ENCODE data around the gene ADAT3. TPM values are rescaled to one million over a fixed set of nuclear protein-coding genes. Genes with fewer than 3 reads are reported as not detected.

ADAT3 gene
- total RNA-seq, 2 experiments from 2014 or later: 7.9 to 16.4 TPM

DNA sequence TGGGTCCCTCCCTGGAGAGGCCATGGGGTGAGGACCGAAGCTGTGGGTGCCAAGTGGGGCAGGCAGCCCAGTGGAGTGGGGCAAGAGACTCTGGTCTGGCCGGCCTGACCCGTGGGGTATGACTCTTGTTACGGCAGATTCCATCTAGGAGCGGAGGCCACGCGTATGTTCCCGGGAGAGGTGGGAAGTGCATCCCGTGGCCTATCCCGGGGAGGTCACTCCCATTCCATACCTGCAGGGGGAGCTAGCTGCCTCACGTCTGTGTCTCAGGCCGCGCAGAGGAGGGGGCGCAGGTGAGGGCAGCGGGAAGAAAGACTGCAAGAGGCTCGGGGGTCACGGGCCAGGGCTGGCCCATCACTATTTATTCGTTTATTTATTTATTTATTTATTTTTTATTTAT lies 40.7 kb downstream of the ADAT3 start:
- Histone ChIP-seq H3K9me2 (ENCODE audit: insufficient read depth, low read length) (no peaks in the 10 kb centered on the region), H3K4me3 (ENCODE audit: low read depth, low read length, poor library complexity, severe bottlenecking) (no peak overlapping the region), H3K4me1 (ENCODE audit: insufficient read depth, low read length, poor library complexity, severe bottlenecking) (peaks cover 16% of the 10 kb centered on the region), H3K79me2 (ENCODE audit: insufficient read depth, low read depth, low read length) (peaks cover 68% of the 10 kb centered on the region), H3K36me3 (ENCODE audit: insufficient read depth, low read length) (peaks cover 20% of the 10 kb centered on the region), H4K20me1 (ENCODE audit: insufficient read depth, low read length) (no peaks in the 10 kb centered on the region; the same call in 1 of the 2 replicates), H2AFZ (ENCODE audit: low read length) (no peak overlapping the region), H3K27ac (ENCODE audit: low read depth, low read length, poor library complexity, severe bottlenecking) (no peak overlapping the region), H3K9me3 (ENCODE audit: low read length) (no peaks in the 10 kb centered on the region), H3K4me2 (ENCODE audit: low read length) (no peak overlapping the region)
- BruUV-seq (replicated peaks): no TSS peak
- CTCF ChIA-PET (ENCODE audit: unreplicated experiment): interaction anchor here (0.8 kb wide), 1 partner anchor 228 kb away, joined by 3 read pairs; no protein-coding TSS in a partner anchor
- DNase-seq (ENCODE audit: low spot score): peak; percentile 9
- intact Hi-C loops (cut with micrococcal nuclease; ENCODE audit: unreplicated experiment): no loop called here
- POLR2A ChIA-PET: interaction anchor here (0.6 kb wide), 1 partner anchor 37 kb away, joined by 4 read pairs; no protein-coding TSS in a partner anchor
- TF ChIP-seq, protein P1, sequence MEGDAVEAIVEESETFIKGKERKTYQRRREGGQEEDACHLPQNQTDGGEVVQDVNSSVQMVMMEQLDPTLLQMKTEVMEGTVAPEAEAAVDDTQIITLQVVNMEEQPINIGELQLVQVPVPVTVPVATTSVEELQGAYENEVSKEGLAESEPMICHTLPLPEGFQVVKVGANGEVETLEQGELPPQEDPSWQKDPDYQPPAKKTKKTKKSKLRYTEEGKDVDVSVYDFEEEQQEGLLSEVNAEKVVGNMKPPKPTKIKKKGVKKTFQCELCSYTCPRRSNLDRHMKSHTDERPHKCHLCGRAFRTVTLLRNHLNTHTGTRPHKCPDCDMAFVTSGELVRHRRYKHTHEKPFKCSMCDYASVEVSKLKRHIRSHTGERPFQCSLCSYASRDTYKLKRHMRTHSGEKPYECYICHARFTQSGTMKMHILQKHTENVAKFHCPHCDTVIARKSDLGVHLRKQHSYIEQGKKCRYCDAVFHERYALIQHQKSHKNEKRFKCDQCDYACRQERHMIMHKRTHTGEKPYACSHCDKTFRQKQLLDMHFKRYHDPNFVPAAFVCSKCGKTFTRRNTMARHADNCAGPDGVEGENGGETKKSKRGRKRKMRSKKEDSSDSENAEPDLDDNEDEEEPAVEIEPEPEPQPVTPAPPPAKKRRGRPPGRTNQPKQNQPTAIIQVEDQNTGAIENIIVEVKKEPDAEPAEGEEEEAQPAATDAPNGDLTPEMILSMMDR (conservative IDR thresholded peaks at IDR 0.05; ENCODE audit: low read length): peak; percentile 71
- TF ChIP-seq EZH2phosphoT487 (IDR thresholded peaks at IDR 0.05; ENCODE audit: borderline replicate concordance, low read depth, low read length): no peak

DNA sequence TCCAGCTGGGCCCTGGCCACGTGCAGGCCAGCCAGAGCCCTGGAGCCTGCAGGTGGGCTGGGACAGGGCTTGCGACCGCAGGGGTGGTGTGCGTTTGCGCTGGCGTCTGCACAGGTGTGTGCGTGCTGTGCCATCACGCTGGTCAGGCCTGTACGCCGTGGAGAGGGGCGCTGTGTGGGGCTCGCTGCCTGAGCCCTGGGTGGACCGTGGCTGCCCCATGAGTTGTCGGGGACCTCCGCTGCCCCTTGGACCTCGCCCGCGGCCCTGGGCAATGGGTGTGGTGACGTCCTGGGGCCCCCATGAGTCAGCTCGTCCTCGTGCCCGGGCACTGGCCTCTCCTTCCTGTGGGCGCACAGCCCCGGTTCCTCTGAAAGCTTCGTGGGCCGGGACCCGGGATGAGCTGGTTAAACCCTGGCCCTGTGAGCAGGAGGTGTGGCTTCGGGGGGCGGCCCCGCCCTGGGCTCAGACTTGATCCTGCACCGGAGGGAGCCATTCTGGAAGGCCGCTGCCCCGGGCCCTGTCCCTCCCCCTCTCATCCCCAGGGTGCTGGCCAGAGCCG lies 42.5 kb downstream of the ADAT3 start:
- peaks cover 29% of the 10 kb centered on the region for H3K36me3 ChIP-seq (ENCODE audit: insufficient read depth, low read length)
- H3K4me3 ChIP-seq (ENCODE audit: low read depth, low read length, poor library complexity, severe bottlenecking): no peak overlapping the region
- no TSS peak for BruUV-seq (replicated peaks)
- no peak overlapping the region for H3K4me2 ChIP-seq (ENCODE audit: low read length)
- no peak overlapping the region for H3K27ac ChIP-seq (ENCODE audit: low read depth, low read length, poor library complexity, severe bottlenecking)
- H3K9me3 ChIP-seq (ENCODE audit: low read length): no peaks in the 10 kb centered on the region
- no peak for TF ChIP-seq EZH2phosphoT487 (IDR thresholded peaks at IDR 0.05; ENCODE audit: borderline replicate concordance, low read depth, low read length)
- TF ChIP-seq, protein P1 (conservative IDR thresholded peaks at IDR 0.05; ENCODE audit: low read length): no peak
- CTCF ChIA-PET (ENCODE audit: unreplicated experiment): no interaction called here
- H4K20me1 ChIP-seq (ENCODE audit: insufficient read depth, low read length): no peaks in the 10 kb centered on the region; the same call in 1 of the 2 replicates
- peaks cover 15% of the 10 kb centered on the region for H3K4me1 ChIP-seq (ENCODE audit: insufficient read depth, low read length, poor library complexity, severe bottlenecking)
- DNase-seq (ENCODE audit: low spot score): no peak
- H3K79me2 ChIP-seq (ENCODE audit: insufficient read depth, low read depth, low read length): peaks cover 57% of the 10 kb centered on the region
- POLR2A ChIA-PET: no interaction called here
- intact Hi-C loops (cut with micrococcal nuclease; ENCODE audit: unreplicated experiment): no loop called here
- no peaks in the 10 kb centered on the region for H3K9me2 ChIP-seq (ENCODE audit: insufficient read depth, low read length)
- no peak overlapping the region for H2AFZ ChIP-seq (ENCODE audit: low read length)

DNA sequence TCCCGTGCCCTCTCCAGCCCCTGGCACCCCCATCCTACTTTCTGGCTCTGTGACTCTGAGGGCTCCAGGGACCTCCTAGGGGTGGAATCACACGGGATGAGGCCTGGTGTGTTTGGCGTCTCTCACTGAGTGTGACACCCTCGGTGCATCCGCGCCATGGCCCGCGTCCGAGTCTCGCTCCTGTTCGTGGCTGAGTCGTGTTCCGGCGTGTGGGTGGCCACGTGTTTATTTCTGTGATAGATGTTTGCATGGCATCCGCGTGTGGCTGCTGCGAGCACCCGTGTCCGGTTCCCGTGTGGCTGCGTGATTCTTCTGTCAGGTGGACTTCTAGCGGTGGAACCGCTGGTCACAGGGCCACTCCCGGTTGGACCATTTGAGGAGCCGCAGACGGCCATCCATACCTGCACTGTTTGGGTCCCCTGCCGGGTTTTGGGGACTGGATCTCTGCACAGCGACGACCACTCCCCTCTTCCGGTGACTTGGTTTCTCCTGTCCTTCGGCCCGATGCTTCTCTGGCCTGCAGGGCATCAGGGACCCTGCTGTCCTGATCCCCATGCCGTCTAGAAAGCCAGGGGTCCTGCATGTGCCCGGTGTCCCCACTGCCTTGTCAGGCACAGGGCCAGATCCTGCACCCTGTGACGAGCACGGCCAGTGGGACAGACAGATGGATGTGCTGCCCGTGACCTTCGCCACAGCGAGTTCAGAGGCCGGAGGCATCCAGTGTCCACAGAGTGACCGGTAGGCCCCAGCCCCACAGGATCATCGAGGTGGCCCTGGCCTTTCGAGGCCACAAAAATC lies 44.3 kb downstream of the ADAT3 start:
- CTCF ChIA-PET (ENCODE audit: unreplicated experiment): no interaction called here
- intact Hi-C loops (cut with micrococcal nuclease; ENCODE audit: unreplicated experiment): no loop called here
- Histone ChIP-seq H3K4me2 (ENCODE audit: low read length) (no peak overlapping the region), H2AFZ (ENCODE audit: low read length) (no peak overlapping the region), H3K36me3 (ENCODE audit: insufficient read depth, low read length) (peaks cover 40% of the 10 kb centered on the region), H3K9me2 (ENCODE audit: insufficient read depth, low read length) (no peaks in the 10 kb centered on the region), H3K9me3 (ENCODE audit: low read length) (no peaks in the 10 kb centered on the region), H4K20me1 (ENCODE audit: insufficient read depth, low read length) (no peaks in the 10 kb centered on the region), H3K4me3 (ENCODE audit: low read depth, low read length, poor library complexity, severe bottlenecking) (no peak overlapping the region), H3K27ac (ENCODE audit: low read depth, low read length, poor library complexity, severe bottlenecking) (no peak overlapping the region), H3K79me2 (ENCODE audit: insufficient read depth, low read depth, low read length) (peaks cover 40% of the 10 kb centered on the region), H3K4me1 (ENCODE audit: insufficient read depth, low read length, poor library complexity, severe bottlenecking) (no peaks in the 10 kb centered on the region)
- BruUV-seq (replicated peaks): no TSS peak
- POLR2A ChIA-PET: no interaction called here
- no peak for TF ChIP-seq EZH2phosphoT487 (IDR thresholded peaks at IDR 0.05; ENCODE audit: borderline replicate concordance, low read depth, low read length)
- TF ChIP-seq, protein P1 (conservative IDR thresholded peaks at IDR 0.05; ENCODE audit: low read length): no peak
- no peak for DNase-seq (ENCODE audit: low spot score)

All from OCI-LY7 (cell line).